ENCODE measurements around the gene MYCN. TPM values are rescaled to one million over a fixed set of nuclear protein-coding genes. Genes with fewer than 3 reads are reported as not detected.

MYCN gene
- total RNA-seq, 1 donor from 2014 or later, result 0.29 TPM

DNA sequence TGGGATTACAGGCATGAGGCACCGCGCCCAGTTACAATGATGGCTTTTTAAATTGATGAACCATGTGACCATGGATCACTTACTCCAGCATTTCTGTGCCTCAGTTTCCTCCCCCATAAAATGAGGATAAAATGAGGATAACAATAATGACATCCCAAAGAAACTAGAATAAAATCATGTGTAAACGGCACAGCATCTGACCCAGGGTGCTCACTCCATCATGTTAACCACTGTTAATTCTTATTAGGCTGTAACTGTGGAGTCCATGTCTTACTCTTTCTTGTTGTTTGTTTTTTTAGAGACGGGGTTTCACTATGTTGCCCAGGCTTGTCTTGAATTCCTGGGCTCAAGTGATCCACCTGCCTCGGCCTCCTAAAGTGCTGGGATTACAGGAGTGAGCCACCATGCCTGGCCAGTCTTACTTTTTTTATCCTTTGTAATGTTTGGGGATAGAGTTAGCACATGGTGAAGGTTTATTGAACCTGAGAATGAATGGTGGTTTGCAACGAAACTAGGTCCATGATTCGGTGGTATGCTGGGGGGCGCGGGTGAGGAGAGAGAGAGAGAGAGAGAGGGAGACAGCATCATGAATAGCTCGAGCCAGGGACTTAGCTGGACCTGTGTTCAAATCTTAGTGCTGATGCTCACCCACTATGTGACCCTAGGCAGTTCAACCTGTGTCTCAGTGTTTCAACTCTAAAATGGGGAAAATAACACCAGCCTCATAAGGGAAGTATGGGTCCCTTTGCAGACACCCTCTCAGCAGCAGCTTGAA lies 52.3 kb downstream of the MYCN start:
- DNase-seq (ENCODE audit: low spot score), result no peak

DNA sequence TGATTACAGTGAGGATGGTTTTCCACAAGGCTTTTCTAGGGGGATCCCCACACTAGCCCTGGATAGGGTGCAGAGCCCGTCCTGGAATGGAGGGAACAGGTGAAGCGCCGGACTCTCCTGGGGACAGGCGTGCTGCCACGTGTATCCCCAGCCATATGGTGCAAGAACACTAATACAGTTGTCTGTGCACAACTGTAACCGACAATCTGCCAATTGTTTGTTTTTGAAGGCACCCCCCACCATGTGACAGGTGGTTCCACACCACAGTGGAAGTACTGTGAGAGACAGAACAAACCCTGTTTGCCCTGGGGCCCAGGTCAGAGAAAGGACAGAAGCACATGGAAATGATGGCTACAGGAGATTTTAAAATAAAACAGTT lies 52.9 kb downstream of the MYCN start:
- no peak for DNase-seq (ENCODE audit: low spot score)

DNA sequence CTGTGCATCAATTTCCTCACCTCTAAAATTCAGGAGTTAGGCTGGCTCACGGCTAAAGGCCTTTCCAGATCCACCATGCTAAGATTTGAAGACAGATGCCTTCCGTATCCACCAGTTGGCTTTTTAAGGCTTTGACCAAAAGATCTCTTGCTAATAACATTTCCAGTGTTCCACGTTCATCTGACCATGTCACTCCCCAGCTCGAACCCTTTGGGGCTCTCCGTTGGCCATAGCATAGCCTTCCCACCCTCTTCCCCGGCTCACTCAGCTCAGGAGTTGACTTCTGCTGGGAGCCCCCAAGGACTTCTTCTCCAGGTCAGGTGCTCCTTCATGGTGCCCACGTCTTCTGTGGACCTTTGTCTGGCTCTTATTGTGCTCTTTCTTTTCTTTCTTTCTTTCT lies 53.3 kb downstream of the MYCN start:
- DNase-seq (ENCODE audit: low spot score), result no peak

DNA sequence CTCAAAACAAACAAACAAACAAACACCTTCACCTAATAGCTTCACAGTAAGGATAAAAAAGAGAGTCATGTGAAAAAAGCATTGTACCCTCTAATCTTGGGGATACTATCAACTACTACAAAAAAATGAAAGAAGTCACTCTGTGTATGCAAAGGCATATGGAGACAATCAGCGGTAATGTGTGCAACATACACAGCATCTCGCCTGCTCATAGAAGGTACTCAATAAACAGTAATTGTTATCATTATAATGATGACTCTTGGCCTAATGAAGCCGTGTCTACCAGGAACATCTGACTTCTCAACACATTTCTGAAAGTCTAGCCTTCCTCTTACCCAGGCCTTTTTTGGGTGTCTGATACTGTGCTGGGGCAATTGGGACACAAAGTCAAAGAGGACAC lies 55.3 kb downstream of the MYCN start:
- no peak for DNase-seq (ENCODE audit: low spot score)

All from mesenteric fat pad (tissue), 1 donor.